H9 (cell line): ENCODE data around the gene HP. TPM values are rescaled to one million over a fixed set of nuclear protein-coding genes. Genes with fewer than 3 reads are reported as not detected.

Experiments
- DNase-seq: peaks from one replicate; pipeline ENCODE4 v3.0.0-alpha.2; 2017
- H2AFZ ChIP-seq: one replicate; pipeline ENCODE4 v1.6.1; 2013; ENCODE audit warnings: mild to moderate bottlenecking, low read length, control low read depth, moderate library complexity
- H2AK5ac ChIP-seq: 2 replicates; pipeline ENCODE4 v1.6.1; 2013; ENCODE audit warnings: low read length, control low read depth, mixed read lengths; ENCODE audit not compliant: insufficient read length
- H2BK120ac ChIP-seq: one replicate; pipeline ENCODE4 v1.6.1; 2013; ENCODE audit warnings: low read depth, mild to moderate bottlenecking, low read length, control low read depth, inconsistent platforms; ENCODE audit not compliant: poor library complexity, severe bottlenecking
- H2BK12ac ChIP-seq: 2 replicates; pipeline ENCODE4 v1.6.1; 2013; ENCODE audit warnings: low read length, control low read depth, mixed read lengths, low read depth; ENCODE audit not compliant: insufficient read length
- H2BK15ac ChIP-seq: 2 replicates; pipeline ENCODE4 v1.6.1; 2013; ENCODE audit warnings: low read depth, low read length, control low read depth
- H2BK20ac ChIP-seq: one replicate; pipeline ENCODE4 v1.6.1; 2013; ENCODE audit warnings: low read depth, mild to moderate bottlenecking, low read length, control low read depth, inconsistent platforms; ENCODE audit not compliant: poor library complexity, severe bottlenecking
- H2BK5ac ChIP-seq: 2 replicates; pipeline ENCODE4 v1.6.1; 2013; ENCODE audit warnings: low read length, control low read depth, mixed read lengths; ENCODE audit not compliant: insufficient read length
- H3K14ac ChIP-seq: 2 replicates; pipeline ENCODE4 v1.6.1; 2013; ENCODE audit warnings: low read length, control low read depth; ENCODE audit not compliant: insufficient read depth
- H3K18ac ChIP-seq: 2 replicates; pipeline ENCODE4 v1.6.1; 2013; ENCODE audit warnings: low read depth, mild to moderate bottlenecking, mixed read lengths, low read length, control low read depth; ENCODE audit not compliant: insufficient read length
- H3K23ac ChIP-seq: 2 replicates; pipeline ENCODE4 v1.6.1; 2013; ENCODE audit warnings: low read length, control low read depth, mixed read lengths, low read depth; ENCODE audit not compliant: insufficient read length
- H3K23me2 ChIP-seq: 2 replicates; pipeline ENCODE4 v1.6.1; 2013; ENCODE audit warnings: low read depth, mild to moderate bottlenecking, mixed read lengths, low read length, control low read depth; ENCODE audit not compliant: insufficient read length, poor library complexity, severe bottlenecking
- H3K27ac ChIP-seq: 2 replicates; pipeline ENCODE4 v1.5.1; 2013; ENCODE audit warnings: low read length, control low read depth, mixed read lengths, low read depth; ENCODE audit not compliant: insufficient read length
- H3K27me3 ChIP-seq: 2 replicates; pipeline ENCODE4 v1.6.1; 2013; ENCODE audit warnings: low read length, control low read depth, inconsistent platforms; ENCODE audit not compliant: insufficient read depth
- H3K4ac ChIP-seq: 2 replicates; pipeline ENCODE4 v1.6.1; 2013; ENCODE audit warnings: low read depth, mild to moderate bottlenecking, control low read depth, inconsistent platforms, low read length, moderate library complexity
- H3K4me1 ChIP-seq: 2 replicates; pipeline ENCODE4 v1.6.1; 2013; ENCODE audit warnings: low read length, control low read depth, inconsistent platforms; ENCODE audit not compliant: insufficient read depth
- H3K4me2 ChIP-seq: 2 replicates; pipeline ENCODE4 v1.6.1; 2013; ENCODE audit warnings: low read length, control low read depth, mixed read lengths; ENCODE audit not compliant: insufficient read length, insufficient read depth
- H3K56ac ChIP-seq: 2 replicates; pipeline ENCODE4 v1.6.1; 2013; ENCODE audit warnings: low read depth, mild to moderate bottlenecking, mixed read lengths, low read length, control low read depth; ENCODE audit not compliant: insufficient read length
- H3K79me1 ChIP-seq: 2 replicates; pipeline ENCODE4 v1.6.1; 2013; ENCODE audit warnings: low read depth, mild to moderate bottlenecking, moderate library complexity, low read length, control low read depth, inconsistent platforms; ENCODE audit not compliant: insufficient read depth, poor library complexity, severe bottlenecking
- H3K79me2 ChIP-seq: 2 replicates; pipeline ENCODE4 v1.6.1; 2013; ENCODE audit warnings: low read length, control low read depth, inconsistent platforms; ENCODE audit not compliant: insufficient read depth
- H3K9ac ChIP-seq: 2 replicates; pipeline ENCODE4 v1.6.1; 2013; ENCODE audit warnings: low read length, control low read depth, mixed read lengths; ENCODE audit not compliant: insufficient read length; ENCODE audit errors: extremely low read depth
- H3K9me3 ChIP-seq: one replicate; pipeline ENCODE4 v1.6.1; 2013; ENCODE audit warnings: low read depth, low read length, inconsistent platforms; ENCODE audit not compliant: control insufficient read depth
- H3T11ph ChIP-seq: one replicate; pipeline ENCODE4 v1.6.1; 2013; ENCODE audit warnings: mild to moderate bottlenecking, low read length, control low read depth, inconsistent platforms
- H4K20me1 ChIP-seq: one replicate; pipeline ENCODE4 v1.6.1; 2013; ENCODE audit not compliant: control insufficient read depth, insufficient read length, insufficient read depth
- H4K5ac ChIP-seq: 2 replicates; pipeline ENCODE4 v1.6.1; 2013; ENCODE audit warnings: low read depth, mild to moderate bottlenecking, mixed read lengths, low read length, control low read depth; ENCODE audit not compliant: insufficient read length
- H4K8ac ChIP-seq: replicated peaks from 2 replicates; pipeline ENCODE4 v1.6.1; 2013; ENCODE audit warnings: low read length, control low read depth, mixed read lengths, low read depth; ENCODE audit not compliant: insufficient read length
- H4K91ac ChIP-seq: 2 replicates; pipeline ENCODE4 v1.6.1; 2013; ENCODE audit warnings: low read depth, mild to moderate bottlenecking, moderate library complexity, mixed read lengths, low read length, control low read depth; ENCODE audit not compliant: insufficient read length
- H3K27ac Mint-ChIP-seq, 3 experiments: 2 replicates in 2 of 3; 3 replicates in 1 of 3; pipeline ENCODE4 v1.8.0; 2020 to 2021; ENCODE audit warnings: mixed read lengths in 3 of 3, mild to moderate bottlenecking in 1 of 3, moderate library complexity in 1 of 3
- H3K27me3 Mint-ChIP-seq: 2 replicates; pipeline ENCODE4 v1.8.0; 2021; ENCODE audit warnings: low read depth, mild to moderate bottlenecking, moderate library complexity, mixed read lengths
- H3K36me3 Mint-ChIP-seq, 3 experiments: 2 replicates in 2 of 3; 3 replicates in 1 of 3; pipeline ENCODE4 v1.8.0; 2020 to 2021; ENCODE audit warnings: low read depth in 3 of 3, mixed read lengths in 3 of 3; ENCODE audit not compliant: insufficient read depth in 1 of 3
- H3K4me1 Mint-ChIP-seq, 2 experiments: 2 replicates each; pipeline ENCODE4 v1.8.0; 2020; ENCODE audit warnings: mixed read lengths in 2 of 2
- H3K4me3 Mint-ChIP-seq, 2 experiments: 2 replicates in 1 of 2; 3 replicates in 1 of 2; pipeline ENCODE4 v1.8.0; 2020 to 2021; ENCODE audit warnings: mild to moderate bottlenecking in 2 of 2, mixed read lengths in 2 of 2, moderate library complexity in 1 of 2
- H3K9me3 Mint-ChIP-seq, 2 experiments: 2 replicates in 1 of 2; 3 replicates in 1 of 2; pipeline ENCODE4 v1.8.0; 2020; ENCODE audit warnings: mild to moderate bottlenecking in 2 of 2, mixed read lengths in 2 of 2, moderate library complexity in 1 of 2
- CTCF ChIP-seq: fragments of 200-600 bp; sonication (generic); conservative IDR thresholded peaks from 3 replicates; pipeline ENCODE4 v1.8.0; 2021; ENCODE audit warnings: antibody characterized with exemption, mild to moderate bottlenecking
- whole genome bisulfite sequencing: extraction: QIAGEN DNeasy Blood & Tissue Kit; methylation state at CpG from one replicate; pipeline ENCODE4 v1.1.7; 2013; ENCODE audit warnings: missing lambda C conversion rate, low lambda C conversion rate, mixed read lengths; ENCODE audit not compliant: insufficient read length; ENCODE audit errors: extremely low coverage; 5-methylcytosine and 5-hydroxymethylcytosine counted together
- total RNA-seq: library from RNA; stranded (reverse); gene quantifications from 2 replicates; pipeline ENCODE4 v1.2.1, GENCODE V29; 2021

HP gene
- total RNA-seq, 1 experiment from 2014 or later = not detected

DNA sequence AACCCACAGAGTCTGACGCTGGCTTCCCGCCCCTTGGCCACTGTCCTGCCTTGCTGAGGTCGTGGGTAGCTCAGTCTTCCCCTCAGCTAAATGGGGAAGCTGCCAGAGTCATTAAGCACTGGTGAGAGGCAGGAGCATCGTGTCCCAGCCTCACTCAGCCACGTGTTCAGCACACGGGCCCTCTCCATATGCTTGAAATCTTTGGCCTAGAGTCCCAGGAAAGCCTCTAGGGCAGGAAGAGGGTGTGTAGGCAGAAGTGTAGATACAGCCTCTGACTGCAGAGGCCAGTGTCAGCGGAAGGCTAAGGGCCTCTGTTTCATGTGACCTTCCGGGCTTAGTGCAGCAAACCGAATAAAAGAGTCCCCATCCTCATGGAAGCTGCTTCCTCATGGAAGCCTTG lies 41.7 kb upstream of the HP start:
- Mint-ChIP-seq H3K27ac (no peak overlapping the region; a peak in 1 of 7 replicates), H3K9me3 (no peaks in the 10 kb centered on the region; a peak in 1 of 5 replicates), H3K27me3 (no peaks in the 10 kb centered on the region), H3K4me1 (peaks cover 6 to 8% of the 10 kb centered on the region in 2 experiments; a peak in 3 of 4 replicates), H3K36me3 (peaks cover 10 to 41% (median 36%) of the 10 kb centered on the region in 3 experiments; a peak in 6 of 7 replicates), H3K4me3 (no peak overlapping the region)
- H3K14ac ChIP-seq = no peak overlapping the region
- no peak overlapping the region for H3T11ph ChIP-seq
- no peak overlapping the region for H2BK12ac ChIP-seq
- no peak overlapping the region for H3K56ac ChIP-seq
- no peak overlapping the region for H4K5ac ChIP-seq
- H2BK15ac ChIP-seq = no peak overlapping the region
- no peak overlapping the region for H2AK5ac ChIP-seq
- H3K79me2 ChIP-seq = no peaks in the 10 kb centered on the region
- H3K4me2 ChIP-seq = no peak overlapping the region
- no peak overlapping the region for H4K8ac ChIP-seq
- no peak overlapping the region for H3K18ac ChIP-seq
- no peaks in the 10 kb centered on the region for H3K9me3 ChIP-seq
- H3K4ac ChIP-seq = no peak overlapping the region
- no CpG with 5 or more reads among the region's 9 CpGs for WGBS
- no peak overlapping the region for H3K23ac ChIP-seq
- H3K4me1 ChIP-seq = no peaks in the 10 kb centered on the region
- H2BK20ac ChIP-seq = no peak overlapping the region
- H2AFZ ChIP-seq = no peak overlapping the region
- no peak overlapping the region for H2BK120ac ChIP-seq
- no peak overlapping the region for H2BK5ac ChIP-seq
- no peak for DNase-seq
- H4K20me1 ChIP-seq = no peaks in the 10 kb centered on the region
- no peak overlapping the region for H3K27ac ChIP-seq
- no peaks in the 10 kb centered on the region for H3K27me3 ChIP-seq
- H3K79me1 ChIP-seq = no peaks in the 10 kb centered on the region
- no peak for TF ChIP-seq CTCF
- H4K91ac ChIP-seq = no peak overlapping the region
- no peaks in the 10 kb centered on the region for H3K23me2 ChIP-seq
- no peak overlapping the region for H3K9ac ChIP-seq
